Activated CD4-positive, alpha-beta T cell treated with anti-CD3 and anti-CD28 coated beads, Interleukin-2, amount 10 ng/mL, durations not matched to agents 24 days and 14 days (primary cell): ENCODE measurements around the gene PICALM. TPM values are rescaled to one million over a fixed set of nuclear protein-coding genes. Genes with fewer than 3 reads are reported as not detected.
"Not testable (repeated sequence)": the region's sequence is repeated elsewhere in the genome, so short reads cannot be mapped to it uniquely, and the experiment has no call there.

Experiments used
- DNase-seq: peaks from one replicate; pipeline ENCODE4 v3.0.0; 2022
- H3K27ac Mint-ChIP-seq: one replicate; pipeline ENCODE4 v1.8.0; 2022; ENCODE audit warnings: mild to moderate bottlenecking, mixed read lengths
- H3K27me3 Mint-ChIP-seq: one replicate; pipeline ENCODE4 v1.8.0; 2022; ENCODE audit warnings: mixed read lengths
- H3K36me3 Mint-ChIP-seq: one replicate; pipeline ENCODE4 v1.8.0; 2022; ENCODE audit warnings: low read depth, mild to moderate bottlenecking, mixed read lengths
- H3K4me1 Mint-ChIP-seq: one replicate; pipeline ENCODE4 v1.8.0; 2021; ENCODE audit warnings: mixed read lengths
- H3K4me3 Mint-ChIP-seq: one replicate; pipeline ENCODE4 v1.8.0; 2022; ENCODE audit warnings: mild to moderate bottlenecking, moderate library complexity, mixed read lengths
- H3K9me3 Mint-ChIP-seq: one replicate; pipeline ENCODE4 v1.8.0; 2021; ENCODE audit warnings: mixed read lengths
- intact Hi-C: fragments of 100-400 bp; cut with micrococcal nuclease; formaldehyde crosslinking; loops from one replicate; pipeline ENCODE4 v1.15.1; 2023
- total RNA-seq: library from RNA; stranded (reverse); gene quantifications from 2 replicates; pipeline ENCODE4 v1.2.3, GENCODE V29; 2022

PICALM gene
- total RNA-seq, 1 donor from 2014 or later, result 156 TPM

DNA sequence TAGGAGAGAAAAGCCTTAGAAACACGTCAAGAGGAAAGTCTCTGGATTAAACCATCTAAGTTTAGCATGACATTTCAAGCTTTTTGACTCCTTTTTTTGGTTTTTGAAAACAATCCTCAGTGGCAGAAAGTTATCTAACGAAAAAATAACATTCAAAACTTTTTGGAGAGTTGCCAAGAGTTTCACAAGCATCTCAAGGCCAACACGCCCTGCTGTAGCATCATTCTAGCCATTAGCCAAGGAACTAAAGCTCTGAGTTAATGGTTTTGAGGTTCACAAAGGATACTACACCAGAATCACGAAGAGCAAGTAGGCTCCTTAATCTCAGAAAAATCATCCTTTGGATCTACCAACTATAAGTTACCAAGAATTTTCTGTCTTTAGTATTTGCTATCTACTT, 94.8 kb downstream of the PICALM start:
- Mint-ChIP-seq H3K27ac (no peak overlapping the region), H3K27me3 (no peaks in the 10 kb centered on the region), H3K4me1 (peaks cover 12% of the 10 kb centered on the region), H3K36me3 (peaks cover 73% of the 10 kb centered on the region), H3K9me3 (no peaks in the 10 kb centered on the region), H3K4me3 (no peak overlapping the region)
- intact Hi-C loops, result no loop called here
- no peak for DNase-seq

DNA sequence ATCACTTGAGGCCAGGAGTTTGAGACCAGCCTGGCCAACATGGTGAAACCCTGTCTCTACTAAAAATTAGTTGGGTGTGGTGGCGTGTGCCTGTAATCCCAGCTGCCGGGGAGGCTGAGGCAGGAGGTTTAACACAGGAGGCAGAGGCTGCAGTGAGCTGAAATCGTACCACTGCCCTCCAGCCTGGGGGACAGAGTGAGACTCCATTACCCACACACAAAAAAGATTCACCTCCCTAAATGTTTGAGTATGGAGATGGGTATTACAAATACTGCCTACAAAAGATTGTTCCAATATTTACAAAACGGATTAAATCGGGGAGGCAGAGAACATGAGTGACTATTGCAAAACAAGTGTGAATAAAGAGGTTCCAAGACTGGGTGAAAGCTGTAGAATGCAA, 98.3 kb downstream of the PICALM start:
- H3K27me3 Mint-ChIP-seq, result no peaks in the 10 kb centered on the region
- DNase-seq, result no peak
- intact Hi-C loops, result no loop called here
- H3K9me3 Mint-ChIP-seq, result no peaks in the 10 kb centered on the region
- peaks cover 72% of the 10 kb centered on the region for H3K36me3 Mint-ChIP-seq
- H3K4me1 Mint-ChIP-seq, result peaks cover 11% of the 10 kb centered on the region
- no peak overlapping the region for H3K4me3 Mint-ChIP-seq
- no peak overlapping the region for H3K27ac Mint-ChIP-seq

DNA sequence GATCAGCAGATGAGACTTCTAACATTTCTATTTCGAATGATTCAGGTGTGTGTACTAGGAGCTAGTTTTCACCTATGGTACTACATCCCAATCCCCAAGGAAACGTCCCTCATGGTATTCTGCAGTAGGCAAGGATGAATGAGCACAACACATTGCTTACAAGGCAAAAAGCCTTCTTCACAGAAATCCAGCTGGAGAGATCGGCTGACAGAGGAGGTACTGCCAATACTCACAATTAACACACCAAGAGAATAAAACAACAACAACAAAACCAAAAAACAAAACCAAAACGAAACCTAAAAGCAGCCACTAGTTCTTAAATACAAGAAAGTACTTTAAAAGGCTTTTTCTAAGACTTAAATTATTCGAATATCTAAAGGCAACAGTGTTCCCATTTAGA, 101.4 kb downstream of the PICALM start:
- Mint-ChIP-seq H3K9me3 (no peaks in the 10 kb centered on the region), H3K27ac (peak overlapping the region; percentile 13), H3K4me3 (no peak overlapping the region), H3K27me3 (no peaks in the 10 kb centered on the region), H3K4me1 (peaks cover 11% of the 10 kb centered on the region), H3K36me3 (peaks cover 74% of the 10 kb centered on the region)
- no peak for DNase-seq
- intact Hi-C loops, result no loop called here

DNA sequence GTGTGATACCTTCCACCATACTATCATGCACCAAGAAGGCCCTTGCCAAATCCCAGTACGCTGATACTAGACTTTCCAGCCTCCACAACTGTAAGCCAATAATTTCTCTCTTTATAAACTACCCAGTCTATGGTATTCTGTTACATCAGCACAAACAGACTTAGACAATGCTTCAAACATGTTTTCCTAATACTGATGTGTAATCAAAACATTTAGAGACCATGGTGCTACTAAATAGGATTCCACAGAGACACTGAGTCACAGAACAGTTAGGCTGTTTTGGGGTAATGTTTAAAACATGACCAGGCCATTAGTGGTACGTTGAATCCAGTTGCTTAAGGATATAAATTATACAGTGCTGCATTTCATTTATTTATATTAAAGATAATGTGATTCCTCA, 103.7 kb downstream of the PICALM start:
- intact Hi-C loops, result no loop called here
- no peak overlapping the region for H3K27ac Mint-ChIP-seq
- peaks cover 74% of the 10 kb centered on the region for H3K36me3 Mint-ChIP-seq
- no peak for DNase-seq
- H3K4me1 Mint-ChIP-seq, result peaks cover 20% of the 10 kb centered on the region
- H3K4me3 Mint-ChIP-seq, result no peak overlapping the region
- no peaks in the 10 kb centered on the region for H3K27me3 Mint-ChIP-seq
- H3K9me3 Mint-ChIP-seq, result no peaks in the 10 kb centered on the region

DNA sequence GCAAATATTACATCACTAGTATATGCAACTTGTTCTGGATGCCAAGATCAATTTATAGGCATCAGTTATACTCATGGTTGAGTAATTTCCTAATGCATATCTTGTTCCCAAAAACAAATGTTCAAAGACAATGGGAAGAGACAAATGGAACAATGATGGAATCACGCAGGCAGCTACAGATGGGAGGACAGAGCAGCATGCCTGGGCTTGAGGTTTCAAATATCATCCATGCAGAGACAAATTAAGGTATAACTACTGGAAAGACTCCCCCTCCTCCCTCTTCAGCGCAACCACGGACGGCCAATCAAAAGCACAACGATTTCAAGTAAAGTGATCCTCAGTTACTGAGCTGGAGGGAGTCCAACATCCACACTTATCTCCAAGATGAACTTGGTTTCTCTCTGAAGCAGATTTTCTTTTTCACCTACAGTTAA, 106.9 kb downstream of the PICALM start:
- Mint-ChIP-seq H3K9me3 (no peaks in the 10 kb centered on the region), H3K4me3 (no peak overlapping the region), H3K27ac (no peak overlapping the region), H3K36me3 (peaks cover 81% of the 10 kb centered on the region), H3K27me3 (no peaks in the 10 kb centered on the region), H3K4me1 (peaks cover 10% of the 10 kb centered on the region)
- peak; percentile 32 for DNase-seq
- intact Hi-C loops, result no loop called here

DNA sequence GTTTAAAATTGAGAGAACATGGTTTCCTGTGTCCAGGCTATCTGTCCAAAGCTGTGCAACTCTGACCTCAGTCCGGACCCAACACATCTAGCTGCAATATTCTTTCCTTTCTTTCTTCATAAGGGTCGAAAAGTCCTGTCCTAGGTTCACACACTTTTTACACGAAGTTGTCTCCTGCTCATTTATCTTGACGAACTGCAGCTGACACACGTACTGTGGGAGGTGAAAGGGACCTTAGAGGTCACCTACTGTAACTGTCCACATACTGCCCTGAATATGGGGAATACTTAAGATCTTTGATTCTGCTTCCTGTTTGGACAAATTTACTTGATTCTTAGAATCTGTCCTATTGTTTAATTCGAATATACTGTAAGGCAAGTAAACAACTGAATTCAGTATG, 107.8 kb downstream of the PICALM start:
- Mint-ChIP-seq H3K27me3 (no peaks in the 10 kb centered on the region), H3K4me3 (no peak overlapping the region), H3K36me3 (peaks cover 80% of the 10 kb centered on the region), H3K9me3 (no peaks in the 10 kb centered on the region), H3K27ac (no peak overlapping the region), H3K4me1 (peaks cover 10% of the 10 kb centered on the region)
- intact Hi-C loops, result no loop called here
- peak; percentile 34 for DNase-seq

DNA sequence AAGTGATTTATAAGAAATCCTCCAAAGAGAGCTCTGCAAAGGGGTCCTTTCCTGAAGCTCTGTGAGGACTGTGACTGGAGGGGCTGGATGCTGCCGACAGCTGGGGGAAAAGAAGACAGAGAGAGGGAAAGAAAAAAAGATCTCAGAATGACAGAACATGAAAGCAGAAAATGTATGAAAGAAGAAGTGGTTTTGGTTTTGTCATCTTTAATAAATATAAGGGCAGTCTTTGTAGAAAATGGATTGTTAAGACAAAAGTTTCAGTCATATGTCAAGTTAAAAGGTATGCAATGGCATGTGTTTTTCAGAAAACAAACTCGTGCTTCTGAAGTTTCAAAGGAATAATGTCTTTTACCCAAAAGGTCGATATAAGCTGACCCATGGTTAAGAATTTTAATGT, 108.2 kb downstream of the PICALM start:
- peaks cover 9% of the 10 kb centered on the region for H3K4me1 Mint-ChIP-seq
- H3K9me3 Mint-ChIP-seq, result no peaks in the 10 kb centered on the region
- no peaks in the 10 kb centered on the region for H3K27me3 Mint-ChIP-seq
- peaks cover 79% of the 10 kb centered on the region for H3K36me3 Mint-ChIP-seq
- DNase-seq, result no peak
- peak overlapping the region; percentile 5 for H3K27ac Mint-ChIP-seq
- H3K4me3 Mint-ChIP-seq, result no peak overlapping the region
- intact Hi-C loops, result no loop called here

DNA sequence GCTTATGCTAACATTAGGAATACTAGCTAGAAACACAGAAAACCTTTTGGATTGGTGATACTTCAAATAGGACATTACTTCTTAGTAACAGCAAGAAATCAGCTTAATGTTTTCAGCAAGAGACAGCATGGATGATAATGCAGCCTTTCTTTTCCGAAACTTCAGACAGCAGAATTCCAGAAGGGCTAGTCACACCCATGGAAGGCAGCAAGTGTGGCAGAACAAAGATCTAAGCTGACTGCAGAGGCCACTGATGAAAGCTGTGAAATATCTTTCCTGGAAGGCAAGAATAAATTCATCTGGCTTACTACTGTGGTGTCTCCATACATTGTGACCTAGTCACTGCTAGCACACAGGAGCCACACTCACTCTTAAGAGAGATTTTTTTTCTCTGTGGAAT, 113.4 kb downstream of the PICALM start:
- H3K27ac Mint-ChIP-seq, result peak overlapping the region; percentile 0
- H3K36me3 Mint-ChIP-seq, result peaks cover 75% of the 10 kb centered on the region
- DNase-seq, result no peak
- no peaks in the 10 kb centered on the region for H3K27me3 Mint-ChIP-seq
- intact Hi-C loops, result no loop called here
- no peak overlapping the region for H3K4me3 Mint-ChIP-seq
- H3K9me3 Mint-ChIP-seq, result peaks cover 17% of the 10 kb centered on the region
- peaks cover 7% of the 10 kb centered on the region for H3K4me1 Mint-ChIP-seq

DNA sequence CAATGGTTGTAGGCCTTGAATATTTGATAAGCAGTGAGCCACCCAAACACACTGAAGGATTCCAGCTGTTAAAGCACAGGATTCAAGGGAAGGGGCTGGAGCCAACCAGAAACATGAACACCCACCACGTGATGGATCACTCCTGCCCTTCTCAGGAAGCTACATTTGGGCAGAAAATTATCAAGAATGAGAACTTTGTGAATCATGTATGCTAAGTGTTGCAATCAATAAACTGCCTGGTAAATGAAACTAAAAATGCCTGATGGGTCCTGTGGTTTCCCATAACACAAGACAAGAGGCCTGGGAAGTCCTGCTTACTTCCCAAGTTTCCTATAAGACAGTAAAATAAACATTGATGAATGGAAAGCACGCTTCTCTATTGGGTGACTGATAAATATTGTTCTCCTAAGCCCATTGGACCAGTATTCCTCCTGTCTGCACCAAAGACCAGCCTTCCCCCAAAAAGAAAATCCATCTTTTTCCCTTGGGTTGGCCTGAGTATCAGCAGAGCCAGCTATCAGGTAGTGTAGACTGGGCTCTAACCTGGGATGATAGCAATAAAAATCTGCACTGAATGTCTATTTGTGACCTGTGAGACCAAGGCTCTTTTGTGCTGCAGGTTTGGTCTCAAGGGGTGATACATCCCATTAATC, 115.3 kb downstream of the PICALM start:
- Mint-ChIP-seq H3K4me1 (peaks cover 13% of the 10 kb centered on the region), H3K27ac (no peak overlapping the region), H3K36me3 (peaks cover 58% of the 10 kb centered on the region), H3K27me3 (no peaks in the 10 kb centered on the region), H3K9me3 (peaks cover 17% of the 10 kb centered on the region), H3K4me3 (no peak overlapping the region)
- DNase-seq, result no peak
- intact Hi-C loops, result no loop called here

DNA sequence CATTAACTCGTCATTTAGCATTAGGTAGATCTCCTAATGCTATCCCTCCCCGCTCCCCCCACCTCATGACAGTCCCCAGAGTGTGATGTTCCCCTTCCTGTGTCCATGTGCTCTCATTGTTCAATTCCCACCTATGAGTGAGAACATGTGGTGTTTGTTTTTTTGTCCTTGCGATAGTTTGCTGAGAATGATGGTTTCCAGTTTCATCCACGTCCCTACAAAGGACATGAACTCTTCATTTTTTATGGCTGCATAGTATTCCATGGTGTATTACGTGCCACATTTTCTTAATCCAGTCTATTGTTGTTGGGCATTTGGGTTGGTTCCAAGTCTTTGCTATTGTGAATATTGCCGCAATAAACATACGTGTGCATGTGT, 116.8 kb downstream of the PICALM start:
- peaks cover 17% of the 10 kb centered on the region for H3K9me3 Mint-ChIP-seq
- H3K4me3 Mint-ChIP-seq, DNase-seq, intact Hi-C loops, H3K27me3 Mint-ChIP-seq: not testable (repeated sequence)
- H3K27ac Mint-ChIP-seq, result peak overlapping the region; percentile 17
- peaks cover 46% of the 10 kb centered on the region for H3K36me3 Mint-ChIP-seq
- peaks cover 27% of the 10 kb centered on the region for H3K4me1 Mint-ChIP-seq

DNA sequence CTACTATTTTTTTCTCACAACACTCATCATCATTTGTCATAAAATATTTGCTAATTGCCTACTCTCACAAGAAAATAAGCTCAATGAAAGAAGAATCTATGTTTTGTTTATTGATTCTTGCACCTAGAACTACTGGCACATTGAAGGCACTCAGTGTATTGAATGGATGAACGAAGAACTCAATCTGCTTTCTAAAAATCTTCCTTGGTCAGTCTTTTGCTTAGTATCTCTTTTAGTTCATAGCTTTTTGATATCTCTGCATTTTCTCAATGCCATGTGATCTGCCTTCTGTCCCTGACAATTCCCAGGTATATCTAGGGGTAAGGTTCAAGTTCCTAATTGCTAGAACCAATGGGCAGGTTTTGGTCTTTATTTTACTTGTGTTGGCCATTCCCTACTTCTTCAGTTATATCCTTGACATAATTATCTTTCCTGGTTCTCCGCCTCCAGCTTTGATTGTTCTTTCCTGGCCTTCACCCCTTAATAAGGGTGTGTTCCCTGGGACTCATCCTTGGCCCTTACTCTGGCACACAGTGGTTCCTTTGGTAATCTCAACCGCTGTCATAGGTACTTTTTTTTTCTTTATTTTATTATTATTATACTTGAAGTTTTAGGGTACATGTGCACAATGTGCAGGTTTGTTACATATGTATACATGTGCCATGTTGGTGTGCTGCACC, 117.3 kb downstream of the PICALM start:
- Mint-ChIP-seq H3K4me3 (no peak overlapping the region), H3K9me3 (peaks cover 19% of the 10 kb centered on the region), H3K4me1 (peaks cover 29% of the 10 kb centered on the region), H3K27ac (no peak overlapping the region), H3K27me3 (no peaks in the 10 kb centered on the region), H3K36me3 (peaks cover 42% of the 10 kb centered on the region)
- no peak for DNase-seq
- intact Hi-C loops, result no loop called here

DNA sequence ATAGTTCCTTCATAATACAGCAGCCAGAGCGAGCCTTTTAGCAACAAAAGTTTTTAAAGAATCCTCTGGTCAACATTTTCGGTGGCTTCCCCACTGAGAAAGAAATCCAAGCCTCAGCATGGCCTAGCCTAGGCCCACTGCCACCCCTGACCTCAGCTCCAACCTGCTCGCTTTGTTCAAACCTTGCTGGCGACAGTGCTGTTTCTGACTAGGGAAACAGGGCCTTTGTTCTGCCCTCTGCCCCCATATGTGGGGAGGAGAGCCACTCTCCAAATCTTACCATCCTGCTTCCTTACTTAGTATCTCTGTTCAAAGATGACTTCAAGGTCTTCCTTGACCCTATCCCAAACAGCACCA, 117.9 kb downstream of the PICALM start:
- peaks cover 38% of the 10 kb centered on the region for H3K36me3 Mint-ChIP-seq
- peaks cover 33% of the 10 kb centered on the region for H3K4me1 Mint-ChIP-seq
- H3K9me3 Mint-ChIP-seq, result peaks cover 23% of the 10 kb centered on the region
- H3K27me3 Mint-ChIP-seq, result no peaks in the 10 kb centered on the region
- intact Hi-C loops, result no loop called here
- no peak overlapping the region for H3K27ac Mint-ChIP-seq
- DNase-seq, result no peak
- H3K4me3 Mint-ChIP-seq, result no peak overlapping the region

DNA sequence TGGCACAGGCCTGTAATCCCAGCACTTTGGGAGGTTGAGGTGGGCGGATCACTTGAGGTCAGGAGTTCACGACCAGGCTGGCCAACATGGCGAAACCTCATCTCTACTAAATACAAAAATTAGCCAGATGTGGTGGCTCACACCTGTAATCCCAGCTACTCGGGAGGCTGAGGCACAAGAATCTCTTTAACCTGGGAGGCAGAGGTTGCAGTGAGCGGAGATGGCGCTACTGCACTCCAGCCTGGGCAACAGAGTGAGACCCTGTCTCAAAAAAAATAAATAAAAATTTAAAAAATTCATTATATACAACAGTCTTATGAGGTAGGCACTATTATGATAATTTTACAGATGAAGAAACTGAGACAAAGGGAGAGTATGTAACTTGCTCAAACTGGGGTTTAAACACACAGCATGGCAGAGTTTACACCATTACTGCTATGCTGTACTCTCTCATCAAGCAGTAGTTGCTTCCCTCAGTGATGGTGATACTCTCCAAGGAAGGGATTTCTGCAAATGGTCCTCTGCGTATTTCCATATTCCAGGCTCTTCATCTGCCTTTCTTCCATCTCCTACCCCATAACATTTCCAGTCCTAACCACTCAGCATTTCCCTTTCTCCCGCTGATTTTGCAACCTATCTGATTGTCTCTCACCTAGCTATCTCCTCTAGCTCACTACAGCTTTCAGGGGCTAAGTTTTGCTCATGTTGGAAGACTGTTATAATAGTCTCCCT, 118.4 kb downstream of the PICALM start:
- Mint-ChIP-seq H3K9me3 (peaks cover 28% of the 10 kb centered on the region), H3K4me1 (peaks cover 39% of the 10 kb centered on the region), H3K27me3 (no peaks in the 10 kb centered on the region), H3K36me3 (peaks cover 40% of the 10 kb centered on the region), H3K27ac (peak overlapping the region; percentile 11), H3K4me3 (no peak overlapping the region)
- DNase-seq, result no peak
- intact Hi-C loops, result no loop called here

DNA sequence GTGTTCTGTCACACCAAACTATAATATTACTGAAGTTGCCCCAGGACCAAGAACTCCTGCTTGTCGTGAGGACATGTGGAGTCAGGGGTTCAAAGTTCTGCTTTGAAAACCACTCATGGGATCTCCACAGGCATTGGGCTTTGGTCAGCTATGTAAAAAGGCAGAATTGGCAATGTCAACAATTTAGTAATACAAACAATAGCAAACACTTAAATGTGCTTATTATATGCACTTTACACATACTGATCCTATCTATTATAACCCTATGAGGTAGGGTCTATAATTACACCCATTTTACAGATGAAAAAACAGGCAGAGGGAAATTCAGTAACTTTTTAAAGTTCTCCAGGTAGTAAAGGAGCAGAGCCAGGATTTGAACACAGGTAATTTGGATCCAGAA, 119.1 kb downstream of the PICALM start:
- Mint-ChIP-seq H3K36me3 (peaks cover 43% of the 10 kb centered on the region), H3K4me3 (no peak overlapping the region), H3K9me3 (peaks cover 30% of the 10 kb centered on the region), H3K27ac (no peak overlapping the region), H3K27me3 (no peaks in the 10 kb centered on the region), H3K4me1 (peaks cover 41% of the 10 kb centered on the region)
- DNase-seq, result no peak
- intact Hi-C loops, result loop anchor here (1.0 to 10.0 kb wide), 11 partner anchors 73 to 1303 kb away; partner anchors contain the start of genes CCDC83 and PICALM
